Right lobe of liver (tissue), 4 donors: ENCODE results near the gene SULT2B1.

Experiments used
- CTCF ChIP-seq, 4 donors: fragments of 200-600 bp in 3 of 4; fragments of 450-650 bp in 1 of 4; IDR thresholded peaks; one replicate each; pipeline versions ENCODE4 v1.5.1 to v1.8.0; 2016 to 2022; ENCODE audit warnings: antibody characterized with exemption in 4 of 4, mild to moderate bottlenecking in 2 of 4
- POLR2A ChIP-seq: fragments of 450-650 bp; IDR thresholded peaks from one replicate; pipeline ENCODE4 v1.6.1; 2017; ENCODE audit warnings: antibody characterized with exemption, mild to moderate bottlenecking
- donor health status: DM: no; HTN: no; CAD: no.
- donor health status: DM: no; HTN: no; CAD: no.
- donor health status: DM: no; HTN: yes; CAD: no.

GRCh38 chr19:48595171-48595570 lies 43.2 kb downstream of the SULT2B1 start:
- no peak for TF ChIP-seq CTCF (IDR thresholded peaks at IDR 0.05)
- no peak for TF ChIP-seq POLR2A
